ENCODE measurements around the gene AXIN1. TPM values are rescaled to one million over a fixed set of nuclear protein-coding genes. Genes with fewer than 3 reads are reported as not detected.

AXIN1 gene
- total and polyA plus RNA-seq, 8 donors: 8.0 to 13.6 (median 10.8) TPM

DNA sequence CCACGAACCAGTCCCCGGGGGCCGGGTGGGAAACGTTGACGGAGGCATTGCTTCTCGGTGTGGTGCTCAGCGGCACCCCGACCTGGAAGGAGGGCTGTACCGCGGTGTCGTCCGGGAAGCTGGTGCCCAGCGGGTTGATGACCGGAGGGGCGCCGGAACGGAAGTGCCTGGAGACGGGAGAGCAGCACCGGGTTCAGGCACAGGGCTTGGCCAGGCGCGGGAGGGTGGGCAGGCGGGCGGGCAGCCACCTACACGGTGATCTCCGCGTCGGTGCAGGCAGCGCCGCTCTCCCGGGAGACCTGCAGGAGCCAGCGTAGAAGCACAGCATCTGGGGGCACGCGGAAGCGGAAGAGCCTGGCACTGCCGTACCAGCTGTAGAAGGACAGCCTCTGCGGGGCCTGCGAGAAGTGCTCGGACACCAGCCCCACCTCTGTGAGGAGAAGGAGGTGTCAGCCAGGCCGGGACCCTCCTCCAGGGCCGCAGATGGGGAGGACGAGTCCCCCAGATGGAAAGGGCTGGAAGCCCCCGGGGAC is 25.0 kb upstream of the AXIN1 start:
- Histone ChIP-seq H3K27ac (no peak overlapping the region), H3K4me1 (peaks cover 9 to 16% (median 9%) of the 10 kb centered on the region in 3 donors), H3K27me3 (no peaks in the 10 kb centered on the region), H3K36me3 (peaks cover 0 to 34% (median 3%) of the 10 kb centered on the region in 3 donors), H3K9me3 (no peaks in the 10 kb centered on the region), H3K4me3 (no peak overlapping the region)
- ATAC-seq (no peak), DNase-seq (peak in 4 of 6 donors; percentile 21 to 84 (median 61)), FAIRE-seq (no peak)
- WGBS, 2 donors: 89% methylated on average over 37 to 42 of the region's 42 CpGs
- intact Hi-C loops (cut with DNase I): no loop called here
- TF ChIP-seq, protein P1, sequence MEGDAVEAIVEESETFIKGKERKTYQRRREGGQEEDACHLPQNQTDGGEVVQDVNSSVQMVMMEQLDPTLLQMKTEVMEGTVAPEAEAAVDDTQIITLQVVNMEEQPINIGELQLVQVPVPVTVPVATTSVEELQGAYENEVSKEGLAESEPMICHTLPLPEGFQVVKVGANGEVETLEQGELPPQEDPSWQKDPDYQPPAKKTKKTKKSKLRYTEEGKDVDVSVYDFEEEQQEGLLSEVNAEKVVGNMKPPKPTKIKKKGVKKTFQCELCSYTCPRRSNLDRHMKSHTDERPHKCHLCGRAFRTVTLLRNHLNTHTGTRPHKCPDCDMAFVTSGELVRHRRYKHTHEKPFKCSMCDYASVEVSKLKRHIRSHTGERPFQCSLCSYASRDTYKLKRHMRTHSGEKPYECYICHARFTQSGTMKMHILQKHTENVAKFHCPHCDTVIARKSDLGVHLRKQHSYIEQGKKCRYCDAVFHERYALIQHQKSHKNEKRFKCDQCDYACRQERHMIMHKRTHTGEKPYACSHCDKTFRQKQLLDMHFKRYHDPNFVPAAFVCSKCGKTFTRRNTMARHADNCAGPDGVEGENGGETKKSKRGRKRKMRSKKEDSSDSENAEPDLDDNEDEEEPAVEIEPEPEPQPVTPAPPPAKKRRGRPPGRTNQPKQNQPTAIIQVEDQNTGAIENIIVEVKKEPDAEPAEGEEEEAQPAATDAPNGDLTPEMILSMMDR (IDR thresholded peaks at IDR 0.05): no peak

DNA sequence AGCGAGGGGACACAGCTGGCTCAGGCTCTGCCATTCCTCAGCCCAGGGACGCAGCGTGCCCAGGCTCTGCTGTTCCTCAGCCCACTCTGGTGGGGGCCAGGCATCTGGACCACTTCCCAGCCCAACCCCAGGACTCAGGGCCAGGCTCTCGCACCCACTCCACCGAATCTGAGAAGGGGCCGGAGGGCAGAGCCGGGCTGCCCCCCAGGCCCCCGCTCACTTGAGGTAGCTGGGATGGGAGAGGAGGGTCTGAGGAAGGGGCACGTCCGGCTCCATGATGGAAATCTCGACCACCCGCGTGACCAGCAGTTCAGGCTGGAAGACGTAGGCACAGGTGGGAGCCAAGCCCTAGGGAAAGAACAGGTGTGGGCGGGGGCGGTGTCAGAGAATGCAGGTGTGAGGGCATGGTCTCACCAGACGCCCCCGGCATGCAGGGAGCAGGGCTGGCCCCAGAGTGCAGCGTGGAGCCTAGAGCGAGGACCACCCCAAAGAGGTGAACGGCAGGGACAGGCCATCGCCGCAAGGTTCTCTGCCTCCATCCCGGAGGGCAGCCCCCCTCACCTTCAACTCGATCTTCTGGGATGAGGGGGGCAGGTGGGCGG is 24.4 kb upstream of the AXIN1 start:
- no peak for ATAC-seq
- TF ChIP-seq, protein P1 (IDR thresholded peaks at IDR 0.05): no peak
- WGBS, 2 donors: 87 to 88% methylated on average over 26 of the region's 26 CpGs
- no peaks in the 10 kb centered on the region for H3K27me3 ChIP-seq
- intact Hi-C loops (cut with DNase I): no loop called here
- H3K9me3 ChIP-seq: no peaks in the 10 kb centered on the region
- peak in 3 of 6 donors; percentile 22 to 46 (median 32) for DNase-seq
- no peak overlapping the region for H3K4me3 ChIP-seq
- FAIRE-seq: no peak
- no peak overlapping the region for H3K27ac ChIP-seq
- peaks cover 0 to 34% (median 3%) of the 10 kb centered on the region in 3 donors for H3K36me3 ChIP-seq
- peaks cover 9 to 16% (median 9%) of the 10 kb centered on the region in 3 donors for H3K4me1 ChIP-seq

DNA sequence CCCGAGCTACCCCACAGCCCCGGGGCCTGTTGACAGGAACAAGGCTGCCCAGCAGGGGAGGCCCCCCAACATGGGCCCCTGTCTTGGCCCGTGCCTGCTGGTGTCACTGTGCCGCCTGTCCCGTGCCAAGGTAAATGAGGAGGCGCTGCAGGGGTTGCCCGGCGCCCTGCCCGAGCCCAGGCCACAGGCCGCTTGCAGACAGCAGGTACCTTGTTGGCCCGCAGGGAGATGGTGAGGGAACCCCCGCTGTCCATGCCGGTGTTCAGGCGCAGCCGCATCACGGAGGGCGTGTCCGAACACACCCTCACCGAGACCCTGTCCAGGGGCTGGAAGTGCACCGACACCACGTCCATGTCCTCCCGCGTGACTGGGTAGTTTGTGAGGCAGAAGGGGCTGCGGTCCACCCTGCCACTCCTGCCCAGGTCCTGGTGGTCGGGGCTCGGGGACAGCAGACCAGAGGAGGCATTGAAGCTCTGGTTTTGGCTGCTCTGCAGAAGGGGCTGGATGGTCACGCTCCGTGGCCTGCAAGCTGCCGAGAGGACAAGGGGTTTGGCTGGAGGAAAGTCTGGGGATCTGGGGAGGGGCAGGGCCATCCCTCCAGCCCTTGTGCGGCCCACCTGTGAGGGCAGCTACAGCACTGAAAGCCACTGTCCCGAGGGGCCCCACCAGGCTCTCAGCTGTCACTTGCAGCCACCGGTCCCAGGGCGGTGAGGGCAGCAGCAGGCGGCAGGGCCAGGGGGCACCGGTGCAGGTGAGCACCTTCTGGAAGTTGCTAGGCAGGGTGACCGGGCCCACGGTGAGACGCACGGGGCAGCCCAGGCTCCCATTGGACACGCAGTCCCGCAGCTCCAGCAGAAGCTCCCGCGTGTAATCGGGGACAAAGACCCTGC is 23.6 kb upstream of the AXIN1 start:
- Histone ChIP-seq H3K9me3 (no peaks in the 10 kb centered on the region), H3K4me1 (peaks cover 9 to 16% (median 9%) of the 10 kb centered on the region in 3 donors), H3K36me3 (peaks cover 0 to 34% (median 3%) of the 10 kb centered on the region in 3 donors), H3K27me3 (no peaks in the 10 kb centered on the region), H3K27ac (no peak overlapping the region), H3K4me3 (no peak overlapping the region)
- WGBS, 2 donors: 90 to 92% methylated on average over 44 of the region's 44 CpGs
- intact Hi-C loops (cut with DNase I): no loop called here
- no peak for FAIRE-seq
- peak in 5 of 6 donors; percentile 11 to 80 (median 49) for DNase-seq
- ATAC-seq: no peak
- TF ChIP-seq, protein P1 (IDR thresholded peaks at IDR 0.05): no peak

DNA sequence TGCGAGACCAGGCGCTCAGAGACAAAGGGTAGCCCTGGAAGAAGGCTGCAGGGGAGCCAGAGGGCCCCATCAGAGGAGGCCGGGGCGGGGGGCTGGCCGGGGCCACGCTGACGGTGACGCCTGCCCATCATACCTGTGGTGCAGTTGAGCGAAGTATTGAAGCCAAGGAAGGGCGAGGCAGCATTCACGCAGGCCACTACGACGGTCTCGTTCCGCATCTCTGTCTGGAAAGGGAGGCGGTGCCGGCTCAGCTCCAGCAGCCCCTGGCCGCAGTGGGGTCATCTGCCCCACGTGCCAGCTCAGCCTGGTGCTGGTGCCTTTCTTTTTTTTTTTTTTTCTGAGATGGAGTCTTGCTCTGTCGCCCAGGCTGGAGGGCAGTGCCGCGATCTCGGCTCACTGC is 22.7 kb upstream of the AXIN1 start:
- WGBS, 2 donors: 95% methylated on average over 13 to 23 of the region's 23 CpGs
- no peak overlapping the region for H3K27ac ChIP-seq

More for the DNA sequence above, 22.7 kb upstream of the AXIN1 start:
- intact Hi-C loops (cut with DNase I): no loop called here
- H3K9me3 ChIP-seq: no peaks in the 10 kb centered on the region
- FAIRE-seq: no peak
- no peak overlapping the region for H3K4me3 ChIP-seq
- H3K27me3 ChIP-seq: no peaks in the 10 kb centered on the region
- ATAC-seq: no peak
- peaks cover 8 to 18% (median 15%) of the 10 kb centered on the region in 3 donors for H3K4me1 ChIP-seq
- TF ChIP-seq, protein P1 (IDR thresholded peaks at IDR 0.05): no peak
- peak in 1 of 6 donors; percentile 34 for DNase-seq
- peaks cover 0 to 34% (median 3%) of the 10 kb centered on the region in 3 donors for H3K36me3 ChIP-seq

Data from pancreas (tissue), 10 donors.